Endothelial cell of umbilical vein (primary cell): Measurements from ENCODE around the gene ETFA. TPM values are rescaled to one million over a fixed set of nuclear protein-coding genes. Genes with fewer than 3 reads are reported as not detected.
A peak's percentile ranks its signal among the peaks of the same experiment; 100 is the strongest.

Source experiments
- BruUV-seq: library from RNA; stranded (reverse); fragments of 400-500 nt; replicated peaks from 2 replicates; lab custom pipeline; 2021; lab: Mats Ljungman, UMichigan
- CTCF ChIA-PET: fragments of 300-600, 350-600 bp; sonication (Branson Sonifier 250); formaldehyde crosslinking; loops from one replicate; lab custom pipeline; 2021; ENCODE audit warnings: antibody characterized with exemption, inconsistent platforms; lab: Charles Lee
- POLR2A ChIA-PET: fragments of 300-600, 350-600 bp; sonication (Branson Sonifier 250); formaldehyde crosslinking; loops from one replicate; lab custom pipeline; 2021; ENCODE audit warnings: antibody characterized with exemption, inconsistent platforms; lab: Charles Lee
- DNase-seq: peaks from one replicate; pipeline ENCODE4 v3.0.0-alpha.2; 2011; ENCODE audit warnings: low read depth, low spot score
- FAIRE-seq: peaks from 2 replicates; lab custom pipeline; 2011; peaks lifted over from hg19 to GRCh38; lab: Jason Lieb, UNC
- H2AFZ ChIP-seq: 2 replicates; pipeline ENCODE4 v1.6.0; 2012; ENCODE audit warnings: low read depth, low read length, control low read depth, inconsistent platforms
- H3K27ac ChIP-seq: 2 replicates; pipeline ENCODE4 v1.5.1; 2011; ENCODE audit warnings: low read depth, mild to moderate bottlenecking, control low read depth, low read length, moderate library complexity; ENCODE audit not compliant: insufficient read depth
- H3K27me3 ChIP-seq, 2 experiments: 2 replicates each; pipeline versions ENCODE4 v1.6.0 to v1.6.1; 2011; ENCODE audit warnings: low read length in 2 of 2, mixed read lengths in 1 of 2; ENCODE audit not compliant: control insufficient read depth in 2 of 2, insufficient read depth in 2 of 2
- H3K36me3 ChIP-seq, 2 experiments: 2 replicates in 1 of 2; 3 replicates in 1 of 2; pipeline ENCODE4 v1.5.1; 2011; ENCODE audit warnings: low read length in 2 of 2, mild to moderate bottlenecking in 1 of 2, moderate library complexity in 1 of 2; ENCODE audit not compliant: control insufficient read depth in 2 of 2, insufficient read depth in 2 of 2; ENCODE audit errors: extremely low read depth in 1 of 2
- H3K4me1 ChIP-seq: 3 replicates; pipeline ENCODE4 v1.5.1; 2011; ENCODE audit warnings: mild to moderate bottlenecking, low read length; ENCODE audit not compliant: control insufficient read depth, insufficient read depth; ENCODE audit errors: extremely low read depth
- H3K4me2 ChIP-seq: 2 replicates; pipeline ENCODE4 v1.6.1; 2011; ENCODE audit warnings: low read length, control low read depth, mixed read lengths; ENCODE audit not compliant: insufficient read depth
- H3K4me3 ChIP-seq, 3 experiments: fragments of 200-600 bp in 1 of 3; sonication (generic), shearing (Covaris generic) in 1 of 3; replicated peaks in 1 of 3; 2 replicates each; pipeline ENCODE4 v1.5.1; 2011 to 2016; ENCODE audit warnings: control low read depth in 3 of 3, low read length in 3 of 3, mild to moderate bottlenecking in 2 of 3, inconsistent platforms in 1 of 3, low read depth in 1 of 3, moderate library complexity in 1 of 3; ENCODE audit not compliant: insufficient read depth in 1 of 3
- H3K79me2 ChIP-seq: 2 replicates; pipeline ENCODE4 v1.6.0; 2012; ENCODE audit warnings: low read length, inconsistent platforms; ENCODE audit not compliant: control insufficient read depth, insufficient read depth
- H3K9ac ChIP-seq: replicated peaks from 2 replicates; pipeline ENCODE3; 2011; ENCODE audit warnings: low read length, control low read depth; ENCODE audit not compliant: insufficient read depth; ENCODE audit errors: extremely low read depth
- H3K9me1 ChIP-seq: replicated peaks from 3 replicates; pipeline ENCODE4 v1.6.0; 2011; ENCODE audit warnings: mild to moderate bottlenecking, low read length; ENCODE audit not compliant: control insufficient read depth, insufficient read depth; ENCODE audit errors: extremely low read depth
- H3K9me3 ChIP-seq: replicated peaks from 2 replicates; pipeline ENCODE4 v1.5.1; 2012; ENCODE audit warnings: low read length, inconsistent platforms; ENCODE audit not compliant: control insufficient read depth, insufficient read depth
- H4K20me1 ChIP-seq: replicated peaks from 2 replicates; pipeline ENCODE3; 2011; ENCODE audit warnings: mild to moderate bottlenecking, low read length; ENCODE audit not compliant: control insufficient read depth, insufficient read depth; ENCODE audit errors: extremely low read depth
- CTCF ChIP-seq, 2 donors: IDR thresholded peaks; 1 replicate in 1 of 2; 2 replicates in 1 of 2; pipeline ENCODE4 v1.5.1; 2011; ENCODE audit warnings: low read length in 2 of 2, mild to moderate bottlenecking in 2 of 2, moderate library complexity in 2 of 2, control low read depth in 1 of 2, inconsistent platforms in 1 of 2, low read depth in 1 of 2; ENCODE audit not compliant: insufficient read depth in 1 of 2; ENCODE audit errors: extremely low read depth in 1 of 2
- EZH2 ChIP-seq: IDR thresholded peaks from 2 replicates; pipeline ENCODE4 v1.6.1; 2012; ENCODE audit warnings: borderline replicate concordance, low read depth, mild to moderate bottlenecking, moderate library complexity, low read length, inconsistent platforms; ENCODE audit not compliant: severe bottlenecking
- FOS ChIP-seq: IDR thresholded peaks from 2 replicates; pipeline ENCODE4 v1.6.1; 2011; ENCODE audit warnings: mild to moderate bottlenecking, low read length, moderate library complexity, borderline replicate concordance; ENCODE audit not compliant: insufficient read depth
- GATA2 ChIP-seq: IDR thresholded peaks from 2 replicates; pipeline ENCODE4 v1.7.0; 2011; ENCODE audit warnings: low read depth, mild to moderate bottlenecking, moderate library complexity, mixed read lengths, low read length; ENCODE audit not compliant: insufficient read length, insufficient read depth
- JUN ChIP-seq: IDR thresholded peaks from 2 replicates; pipeline ENCODE4 v1.6.1; 2011; ENCODE audit warnings: borderline replicate concordance, low read depth; ENCODE audit not compliant: insufficient read length, insufficient read depth
- MAX ChIP-seq: IDR thresholded peaks from 2 replicates; pipeline ENCODE4 v1.6.1; 2011; ENCODE audit not compliant: insufficient read depth, insufficient read length
- MYC ChIP-seq: IDR thresholded peaks from one replicate; pipeline ENCODE4 v1.6.1; 2011; ENCODE audit warnings: mild to moderate bottlenecking, low read depth, low read length
- POLR2A ChIP-seq: IDR thresholded peaks from 2 replicates; pipeline ENCODE4 v1.6.1; 2012; ENCODE audit warnings: low read depth, mild to moderate bottlenecking, control low read depth, low read length
- POLR2AphosphoS5 ChIP-seq: IDR thresholded peaks from 2 replicates; pipeline ENCODE4 v1.6.1; 2012; ENCODE audit warnings: low read depth, mild to moderate bottlenecking, control low read depth, low read length, moderate library complexity; ENCODE audit not compliant: insufficient read depth
- dilution Hi-C: fragments of 300-500 bp; cut with MboI; formaldehyde crosslinking; loops from one replicate; pipeline ENCODE4 v1.15.0; 2019; ENCODE audit warnings: low sequenced_read_pairs; ENCODE audit not compliant: extremely low pct_ligation_motif_present
- intact Hi-C: fragments of 100-400 bp; cut with micrococcal nuclease; formaldehyde crosslinking; loops from one replicate; pipeline ENCODE4 v1.10.0; 2022
- polyA plus RNA-seq, 4 experiments: library from polyadenylated mRNA; depleted of rRNA in 3 of 4; stranded (reverse) in 3 of 4; unstranded in 1 of 4; fragments of >200 nt; gene quantifications; 2 replicates each; pipeline versions ENCODE4 v1.2.1 to v1.2.3, GENCODE V29; 2011 to 2012; ENCODE audit warnings: missing spikeins in 1 of 4
- total RNA-seq: library from RNA; stranded (reverse); gene quantifications from 2 replicates; pipeline ENCODE4 v1.2.3, GENCODE V29; 2021

The ETFA gene
- total and polyA plus RNA-seq, 2 donors (not counting 3 experiments of a cell fraction or from before 2014, with no cell fraction given) = 102 to 116 TPM

- peak; percentile 35 for FAIRE-seq
- intact Hi-C loops (loop anchor here (5.0 kb wide), 1 partner anchor 79 kb away; no protein-coding TSS in a partner anchor), dilution Hi-C loops (no loop called here)
- ChIA-PET POLR2A (no interaction called here), CTCF (interaction anchor here (1.1 to 1.4 kb wide), 2 partner anchors 15 to 132 kb away, joined by 3 to 4 read pairs; no protein-coding TSS in a partner anchor)
- H3K9ac ChIP-seq = no peak overlapping the region
- BruUV-seq = no TSS peak
- no peaks in the 10 kb centered on the region for H3K79me2 ChIP-seq
- H3K9me3 ChIP-seq = no peaks in the 10 kb centered on the region
- H3K27me3 ChIP-seq = no peaks in the 10 kb centered on the region
- peaks cover 14% of the 10 kb centered on the region for H3K4me1 ChIP-seq
- no peak overlapping the region for H3K4me3 ChIP-seq
- no peak overlapping the region for H3K27ac ChIP-seq
- H4K20me1 ChIP-seq = no peaks in the 10 kb centered on the region
- no peaks in the 10 kb centered on the region for H3K9me1 ChIP-seq
- no peak overlapping the region for H2AFZ ChIP-seq
- TF ChIP-seq CTCF (IDR thresholded peaks at IDR 0.05; ENCODE audit: extremely low read depth in 1 of 2, insufficient read depth in 1 of 2, low read depth in 1 of 2, low read length in 2 of 2) = no peak
- no peak for DNase-seq
- H3K36me3 ChIP-seq = no peaks in the 10 kb centered on the region
- H3K4me2 ChIP-seq = no peak overlapping the region
Observed at GRCh38 chr15:76198456-76199105, 112.7 kb downstream of the ETFA start.

- H3K36me3 ChIP-seq = no peaks in the 10 kb centered on the region
- TF ChIP-seq POLR2A (no peak), POLR2AphosphoS5 (no peak), CTCF (IDR thresholded peaks at IDR 0.05; ENCODE audit: extremely low read depth in 1 of 2, insufficient read depth in 1 of 2, low read depth in 1 of 2, low read length in 2 of 2) (no peak), MAX (no peak), MYC (no peak), FOS (no peak), EZH2 (no peak), GATA2 (no peak), JUN (no peak)
- no peak overlapping the region for H2AFZ ChIP-seq
- DNase-seq (no peak), FAIRE-seq (no peak)
- ChIA-PET POLR2A (interaction anchor here (1.7 kb wide), 1 partner anchor 9 kb away, joined by 5 read pairs; no protein-coding TSS in a partner anchor), CTCF (interaction anchor here (1.1 to 1.2 kb wide), 2 partner anchors 32 to 132 kb away, joined by 3 read pairs; no protein-coding TSS in a partner anchor)
- no peaks in the 10 kb centered on the region for H3K79me2 ChIP-seq
- no peaks in the 10 kb centered on the region for H4K20me1 ChIP-seq
- H3K9me3 ChIP-seq = no peaks in the 10 kb centered on the region
- H3K4me2 ChIP-seq = no peak overlapping the region
- H3K4me1 ChIP-seq = peaks cover 14% of the 10 kb centered on the region
- BruUV-seq = no TSS peak
- intact Hi-C loops (loop anchor here (5.0 kb wide), 1 partner anchor 79 kb away; no protein-coding TSS in a partner anchor), dilution Hi-C loops (no loop called here)
- H3K9me1 ChIP-seq = no peaks in the 10 kb centered on the region
- H3K27ac ChIP-seq = no peak overlapping the region
- H3K4me3 ChIP-seq = no peak overlapping the region
- H3K9ac ChIP-seq = no peak overlapping the region
- H3K27me3 ChIP-seq = peaks cover 0 to 2% of the 10 kb centered on the region in 2 experiments
Observed at GRCh38 chr15:76197703-76198455, 113.4 kb downstream of the ETFA start.
